NT2/D1 (cell line): ENCODE measurements around the gene FRK.

Source experiments
- SUZ12 ChIP-seq: IDR thresholded peaks from 2 replicates; pipeline ENCODE4 v1.6.1; 2011; ENCODE audit not compliant: insufficient read length, insufficient read depth; ENCODE audit errors: extremely low read depth
- YY1 ChIP-seq: IDR thresholded peaks from 2 replicates; pipeline ENCODE4 v1.6.1; 2011; ENCODE audit not compliant: insufficient read length, insufficient read depth
- ZNF274 ChIP-seq: IDR thresholded peaks from 2 replicates; pipeline ENCODE4 v1.6.1; 2011; ENCODE audit warnings: mild to moderate bottlenecking, low read depth, low read length

DNA sequence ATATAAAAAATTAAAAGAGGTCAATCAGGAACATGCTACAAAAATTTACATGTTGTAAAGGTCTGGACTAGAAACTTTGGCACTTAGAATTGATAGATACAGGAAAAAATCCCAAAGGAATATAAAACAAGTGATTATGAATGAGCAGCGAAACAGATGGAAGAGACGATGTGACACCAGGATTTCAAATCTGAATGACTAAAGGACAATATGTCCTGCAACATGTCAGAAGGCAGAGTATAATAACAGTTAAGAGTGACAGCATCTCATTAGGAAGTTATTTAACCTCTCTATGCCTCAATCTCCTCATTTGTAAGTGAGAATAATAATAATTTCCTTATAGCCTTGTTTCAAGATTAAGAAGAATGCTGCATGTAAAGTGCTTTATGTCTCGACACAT lies 50.3 kb downstream of the FRK start:
- no peak for TF ChIP-seq YY1
- TF ChIP-seq ZNF274: no peak
- no peak for TF ChIP-seq SUZ12
